C1 segment of cervical spinal cord (tissue), 14 donors: ENCODE results near the gene NDUFA5.

Experiments used
- DNase-seq, 14 donors: peaks; one replicate each; lab custom pipeline; 2025; lab: John Stamatoyannopoulos, UW

NDUFA5 gene

DNA sequence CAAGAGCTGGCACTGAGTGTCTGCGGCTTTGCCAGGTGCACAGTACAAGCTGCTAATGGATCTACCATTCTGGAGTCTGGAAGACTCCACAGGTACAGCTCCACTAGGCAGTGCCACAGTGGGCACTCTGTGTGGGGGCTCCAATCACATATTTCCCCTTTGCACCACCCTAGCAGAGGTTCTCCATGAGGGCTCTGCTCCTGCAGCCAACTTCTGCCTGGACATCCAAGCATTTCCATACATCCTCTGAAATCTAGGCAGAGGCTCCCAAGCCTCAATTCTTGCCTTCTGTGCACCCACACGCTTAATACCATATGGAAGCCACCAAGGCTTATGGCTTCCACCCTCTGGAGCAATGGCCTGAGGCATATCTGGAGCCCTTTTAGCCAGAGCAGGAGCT lies 52.4 kb downstream of the NDUFA5 start:
- no peak for DNase-seq

GRCh38 chr7:123502201-123502600 lies 55.4 kb downstream of the NDUFA5 start:
- no peak for DNase-seq

- no peak for DNase-seq
Observed at GRCh38 chr7:123500878-123501489, 56.6 kb downstream of the NDUFA5 start.

GRCh38 chr7:123499211-123499970 lies 58.2 kb downstream of the NDUFA5 start:
- no peak for DNase-seq

DNA sequence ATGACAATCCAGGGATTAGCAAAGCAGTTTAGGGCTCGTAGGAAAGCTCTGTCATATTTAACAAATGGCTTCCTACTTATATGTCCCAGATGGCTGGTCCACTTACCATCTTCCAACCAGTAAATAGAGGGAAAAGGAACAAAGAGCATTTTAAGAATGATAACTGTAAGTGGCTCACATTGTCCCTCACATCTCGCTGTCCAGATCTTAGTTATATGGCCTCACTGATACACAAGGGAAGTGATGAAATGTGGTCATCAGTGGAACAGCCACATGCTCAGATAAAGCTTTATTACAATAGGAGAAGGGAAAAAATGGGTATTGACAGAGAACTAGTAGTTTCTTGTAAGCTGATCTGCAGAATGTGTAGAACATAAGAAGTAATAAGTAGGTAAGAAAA lies 59.0 kb downstream of the NDUFA5 start:
- DNase-seq: no peak

DNA sequence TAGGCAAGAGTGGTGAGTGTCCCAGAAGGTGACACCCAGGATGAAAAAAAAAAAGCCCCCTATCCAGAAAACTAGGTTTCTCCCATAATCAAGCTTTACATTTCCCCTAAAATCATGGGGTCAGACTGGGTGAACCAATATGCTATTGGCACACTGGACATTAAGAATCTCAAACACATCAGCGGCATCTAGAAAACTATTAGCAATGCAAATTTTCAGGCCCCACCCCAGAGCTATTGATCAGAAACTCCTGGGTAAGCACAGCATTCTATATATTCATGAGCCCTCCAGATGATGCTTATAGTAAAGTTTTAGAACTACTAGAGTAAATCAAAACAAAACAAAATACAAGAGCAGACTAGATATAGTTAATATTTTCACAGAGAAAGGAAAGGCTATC lies 59.6 kb downstream of the NDUFA5 start:
- no peak for DNase-seq

DNA sequence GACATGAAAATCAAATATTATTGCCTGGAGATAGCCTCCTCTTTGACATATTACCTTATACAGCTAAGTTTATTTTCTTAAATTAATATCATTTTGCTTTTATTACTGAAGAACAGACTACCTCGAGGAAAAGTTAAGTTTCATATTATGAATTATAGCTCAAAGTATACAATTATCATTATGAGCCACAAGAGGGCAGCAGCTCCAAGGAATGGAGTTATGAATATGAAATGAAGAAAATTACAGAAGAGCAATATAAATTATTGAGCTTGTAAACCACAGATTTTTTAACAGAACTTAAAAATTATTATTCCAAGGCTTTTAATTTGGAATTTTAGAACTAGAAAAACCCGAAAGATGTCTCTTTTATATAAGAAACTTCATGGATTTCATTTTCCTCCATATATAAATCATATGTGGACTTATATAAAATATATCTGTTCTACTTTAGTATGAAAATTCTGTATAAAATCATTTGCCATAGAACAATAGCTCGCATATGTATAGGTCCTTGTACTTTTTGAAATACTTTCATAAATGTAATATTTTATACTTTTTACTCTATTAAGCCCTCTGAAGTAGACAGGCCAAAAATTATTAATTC lies 63.3 kb downstream of the NDUFA5 start:
- DNase-seq: peak in 1 of 14 donors; percentile 44

DNA sequence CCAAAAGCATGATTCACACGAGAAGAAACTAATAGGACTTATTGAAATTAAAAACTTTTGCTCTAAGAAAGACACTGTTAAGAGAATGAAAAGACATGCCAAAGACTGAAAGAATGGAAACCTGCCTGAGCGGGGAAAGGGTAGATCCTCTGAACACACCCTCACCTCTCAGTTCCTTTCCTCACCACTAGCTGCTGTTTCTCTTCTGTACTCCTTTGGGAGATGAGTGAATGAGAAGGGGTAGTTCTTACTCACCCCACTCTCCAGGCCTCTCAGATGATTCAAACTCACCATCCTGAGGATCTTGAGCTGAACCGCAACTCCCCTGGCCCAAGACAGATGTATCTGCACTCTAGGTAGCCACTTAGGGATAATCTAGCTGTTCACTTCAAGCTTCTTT lies 65.1 kb downstream of the NDUFA5 start:
- DNase-seq: no peak
